ENCODE results near the gene BUB1B.
A peak's percentile ranks its signal among the peaks of the same experiment; 100 is the strongest.
"Not testable (repeated sequence)": the region's sequence is repeated elsewhere in the genome, so short reads cannot be mapped to it uniquely, and the experiment has no call there.

The BUB1B gene

DNA sequence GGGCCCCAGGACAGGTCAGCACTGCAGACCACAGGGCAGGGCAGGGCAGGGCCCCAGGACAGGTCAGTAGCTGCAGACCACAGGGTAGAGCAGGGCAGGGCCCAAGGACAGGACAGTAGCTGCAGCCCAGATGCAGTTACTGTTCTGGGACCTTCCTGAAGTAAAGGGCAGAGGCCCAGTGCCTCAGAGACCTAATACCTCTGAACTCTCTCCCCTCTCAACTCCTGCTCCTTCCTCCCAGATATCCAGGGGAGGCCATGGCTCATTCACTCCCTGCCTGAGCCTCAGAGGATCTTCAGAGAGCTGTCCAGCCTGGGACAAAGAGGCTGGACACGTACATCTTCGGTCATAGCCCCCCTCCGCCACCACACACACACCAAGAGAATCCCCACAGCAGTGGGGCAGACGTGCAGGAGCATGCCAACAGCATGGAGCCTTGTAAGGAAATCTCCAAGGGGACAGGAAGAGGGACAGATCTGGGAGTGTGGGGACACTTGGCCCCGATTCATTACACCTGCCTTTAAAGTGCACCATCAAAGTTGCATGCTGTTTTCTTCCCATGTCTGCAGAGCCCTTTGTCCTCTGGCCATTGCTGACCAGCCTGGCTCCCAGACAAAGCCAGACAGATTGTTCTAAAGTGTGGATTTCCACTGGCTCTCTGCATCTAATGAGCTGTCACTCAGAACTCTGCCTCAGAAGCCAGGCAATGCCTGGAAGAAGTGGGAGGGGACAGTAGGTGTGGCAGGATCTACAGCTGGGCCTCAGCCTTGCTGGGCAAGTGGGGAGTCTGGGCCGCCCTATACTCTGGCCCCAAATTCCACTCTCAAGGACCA is 24.2 kb upstream of the BUB1B start:
- DNase-seq: peak in 1 of 3 experiments; percentile 1

DNA sequence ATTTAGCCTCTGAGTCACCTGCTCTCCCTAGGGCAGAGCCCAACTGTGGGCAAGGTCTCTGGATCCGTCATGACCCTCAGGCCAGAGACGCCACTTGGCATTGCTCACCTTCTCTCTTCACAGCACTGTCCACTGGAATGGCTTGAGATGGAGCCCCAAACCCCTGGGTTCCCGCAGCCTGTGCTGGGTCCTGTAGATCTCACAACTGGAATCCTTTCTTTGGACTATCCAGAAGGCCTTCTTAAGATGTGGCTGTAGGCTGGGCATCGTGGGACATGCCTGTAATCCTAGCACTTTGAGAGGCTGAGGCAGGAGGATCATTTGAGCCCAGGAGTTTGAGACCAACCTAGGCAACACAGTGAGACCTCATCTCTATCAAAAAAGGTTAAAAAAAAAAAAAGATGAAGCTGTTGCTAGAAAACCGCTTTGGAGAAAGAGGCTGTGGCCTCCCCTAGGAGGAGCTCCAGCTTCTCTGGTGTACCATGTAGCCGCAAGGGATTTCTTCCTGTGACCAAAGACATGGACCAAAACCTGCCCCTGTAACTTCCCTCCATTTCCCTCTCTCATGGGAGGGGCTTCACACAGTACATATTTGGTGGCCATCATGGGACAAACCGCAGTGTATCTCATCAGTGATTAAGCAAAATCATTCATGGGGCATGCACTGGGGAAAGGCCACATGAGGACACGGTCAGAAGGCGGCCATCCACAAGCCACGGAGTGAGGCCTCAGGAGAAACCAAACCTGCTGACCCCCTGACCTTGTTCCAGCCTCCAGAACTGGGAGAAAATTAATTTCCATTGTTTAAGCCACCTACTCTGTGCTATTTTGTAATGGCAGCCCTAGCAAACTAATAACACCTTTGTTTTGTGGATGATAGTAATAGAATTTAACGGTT is 23.3 kb upstream of the BUB1B start:
- DNase-seq: no peak

DNA sequence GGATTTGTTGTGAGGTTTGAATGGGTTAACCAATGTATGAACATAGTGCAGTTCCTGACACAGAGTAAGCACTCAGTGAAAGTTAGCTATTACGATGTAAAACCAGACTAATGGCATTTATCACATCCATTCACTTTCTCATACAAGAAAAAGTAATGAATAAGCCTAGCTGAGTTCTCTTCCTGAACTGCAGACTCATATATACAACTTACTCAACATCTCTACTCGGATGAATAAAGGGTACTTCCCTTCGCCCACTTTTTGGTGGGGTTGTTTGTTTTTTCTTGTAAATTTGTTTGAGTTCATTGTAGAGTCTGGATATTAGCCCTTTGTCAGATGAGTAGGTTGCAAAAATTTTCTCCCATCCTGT is 22.7 kb upstream of the BUB1B start:
- DNase-seq: not testable (repeated sequence)

DNA sequence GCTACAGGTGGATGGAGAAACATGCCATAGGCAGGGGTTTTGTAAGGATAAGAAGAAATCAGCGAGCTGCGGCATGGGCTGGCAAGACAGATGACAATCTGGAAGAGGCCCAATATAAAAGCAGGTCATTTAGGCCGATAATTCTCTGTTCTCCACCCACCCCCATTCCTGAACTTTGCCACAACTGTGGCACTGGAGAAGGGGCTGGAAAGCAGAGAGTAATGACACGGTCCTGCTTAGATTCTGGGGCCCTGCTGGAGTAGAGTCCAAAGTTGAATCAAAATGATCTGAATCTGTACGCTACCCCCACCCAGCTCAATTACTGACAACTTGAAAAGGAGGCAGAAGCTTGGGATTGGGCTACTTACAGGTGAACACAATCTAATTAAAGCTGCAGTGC is 18.4 kb upstream of the BUB1B start:
- no peak for DNase-seq

DNA sequence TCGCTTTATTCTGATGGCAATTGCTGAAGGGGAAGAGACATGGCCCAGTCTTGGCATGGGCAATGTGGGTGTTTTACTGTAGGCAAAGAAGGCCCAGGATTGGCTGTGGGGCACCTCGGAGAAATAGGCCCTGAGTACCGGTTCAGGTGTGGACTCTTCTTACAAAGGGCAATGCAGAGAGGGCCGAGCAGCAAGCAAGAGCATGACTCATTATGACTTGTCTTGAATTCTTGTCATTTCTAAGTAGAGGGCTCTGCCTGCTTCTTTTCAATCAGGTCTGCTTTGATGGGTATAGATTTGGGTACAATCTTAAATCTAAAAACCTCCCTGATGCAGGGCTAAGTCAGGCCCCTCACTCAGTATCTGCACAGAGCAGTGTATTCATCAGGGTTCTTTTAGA is 14.8 kb upstream of the BUB1B start:
- DNase-seq: no peak

DNA sequence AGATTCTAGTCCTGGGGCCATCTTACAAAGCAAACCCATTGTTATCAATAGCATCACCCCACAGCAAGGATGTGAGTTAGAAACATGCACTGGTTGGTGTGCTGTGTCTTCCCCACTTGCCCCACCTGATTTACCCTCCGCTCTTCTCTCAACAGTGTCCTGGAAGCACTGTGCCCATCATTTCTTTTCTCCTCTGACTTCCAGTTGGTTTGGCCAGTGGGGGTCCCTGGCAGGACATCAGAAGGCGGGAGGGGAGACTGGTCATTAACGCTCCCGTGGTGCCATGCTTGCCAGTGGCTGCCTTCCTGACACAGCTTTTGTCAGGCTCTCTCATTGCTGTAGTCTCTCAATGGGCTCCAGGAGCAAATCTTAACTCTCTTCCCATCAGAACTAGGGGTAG is 11.5 kb upstream of the BUB1B start:
- DNase-seq: no peak

DNA sequence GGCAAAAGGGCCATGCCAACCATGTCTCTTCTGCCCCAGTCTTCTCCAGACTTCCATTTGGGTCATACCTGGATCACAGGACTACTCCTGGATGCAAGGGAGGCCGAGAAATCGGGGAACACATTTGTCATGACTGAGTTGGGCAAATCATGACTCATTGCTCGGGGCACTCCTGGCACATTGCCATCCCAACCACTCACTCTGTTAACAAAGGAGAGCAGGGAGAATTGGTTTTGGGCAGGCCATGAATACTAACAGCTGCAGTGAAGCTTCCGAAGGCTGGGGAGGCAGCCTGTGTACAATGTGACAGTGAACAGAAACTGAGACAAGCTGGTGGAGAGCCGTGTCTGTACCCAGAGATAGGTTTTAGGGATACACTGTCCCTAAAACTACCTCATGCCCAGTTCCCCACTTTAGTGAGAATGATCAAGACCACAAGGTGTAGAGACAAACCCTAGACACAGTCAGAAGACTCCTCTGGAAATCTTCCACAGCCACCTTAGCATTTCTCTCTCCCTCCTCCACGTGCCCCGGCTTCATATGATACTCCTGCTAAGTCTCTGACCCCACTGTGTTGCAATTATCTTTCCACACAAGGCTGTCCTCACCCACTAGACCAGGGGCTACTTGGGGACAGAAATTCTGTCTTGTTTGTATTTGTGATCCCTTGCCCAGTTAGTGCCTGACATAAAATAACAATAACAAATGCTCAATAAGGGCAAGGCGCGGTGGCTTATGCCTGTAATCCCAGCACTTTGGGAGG is 10.5 kb upstream of the BUB1B start:
- DNase-seq: peak; percentile 5 to 80 (median 56)

DNA sequence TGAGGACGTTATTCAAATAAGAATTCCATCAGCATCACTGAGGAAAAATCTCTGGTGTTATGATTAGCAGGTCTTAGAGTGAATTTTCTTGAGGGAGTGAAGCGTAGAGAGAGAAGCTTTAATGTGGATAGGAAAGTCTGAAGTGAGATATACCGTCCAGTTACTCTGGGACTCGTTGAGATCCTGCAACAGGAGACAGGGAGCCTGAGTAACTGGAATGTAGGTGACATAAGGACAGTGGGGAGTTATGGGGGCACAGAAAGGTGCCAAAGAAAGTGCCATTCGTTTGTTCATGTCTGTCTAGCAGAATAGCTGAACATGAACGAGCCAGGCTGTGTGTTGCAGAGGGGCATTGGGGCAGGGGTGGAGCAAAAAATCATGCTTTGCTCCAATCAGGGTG is 9.4 kb upstream of the BUB1B start:
- no peak for DNase-seq

DNA sequence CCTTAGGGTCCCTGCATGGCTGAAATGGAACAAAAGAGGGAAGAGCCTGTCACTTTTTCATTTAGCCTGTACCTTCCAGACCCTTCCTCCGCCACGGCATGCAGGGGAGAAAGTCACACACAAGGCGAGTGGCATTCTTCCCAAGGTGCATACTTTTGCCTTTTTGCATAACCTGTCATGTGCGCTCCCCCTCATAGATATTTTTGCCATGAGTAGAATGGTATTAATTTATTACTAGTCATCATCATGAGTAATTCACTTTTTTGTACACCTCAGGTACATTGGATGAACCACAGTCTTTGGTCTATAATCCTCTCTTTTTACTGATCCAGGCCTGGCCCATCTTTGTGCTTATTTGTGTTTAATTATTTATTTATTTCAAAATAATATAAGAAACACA is 8.9 kb upstream of the BUB1B start:
- no peak for DNase-seq

DNA sequence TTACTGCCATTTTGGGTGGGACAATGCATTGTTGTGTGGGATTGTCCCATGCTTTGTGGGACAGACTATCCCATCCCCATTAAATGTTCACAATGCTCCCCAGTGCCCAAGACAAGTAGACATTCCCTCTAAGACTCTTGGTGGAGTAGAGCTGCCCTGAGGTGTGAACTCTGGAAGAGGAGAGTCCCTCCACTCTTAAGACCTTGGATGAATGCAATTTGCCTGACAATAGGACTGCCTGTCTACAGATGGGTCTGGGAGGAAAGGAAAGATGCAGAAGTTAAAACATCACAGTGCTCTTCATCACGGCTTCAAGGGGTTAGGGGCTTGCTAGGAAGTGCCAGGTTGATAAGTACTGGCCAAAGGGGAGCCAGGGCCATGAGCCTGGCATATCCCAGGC is 6.0 kb upstream of the BUB1B start:
- DNase-seq: peak in 2 of 3 experiments; percentile 15 to 35

DNA sequence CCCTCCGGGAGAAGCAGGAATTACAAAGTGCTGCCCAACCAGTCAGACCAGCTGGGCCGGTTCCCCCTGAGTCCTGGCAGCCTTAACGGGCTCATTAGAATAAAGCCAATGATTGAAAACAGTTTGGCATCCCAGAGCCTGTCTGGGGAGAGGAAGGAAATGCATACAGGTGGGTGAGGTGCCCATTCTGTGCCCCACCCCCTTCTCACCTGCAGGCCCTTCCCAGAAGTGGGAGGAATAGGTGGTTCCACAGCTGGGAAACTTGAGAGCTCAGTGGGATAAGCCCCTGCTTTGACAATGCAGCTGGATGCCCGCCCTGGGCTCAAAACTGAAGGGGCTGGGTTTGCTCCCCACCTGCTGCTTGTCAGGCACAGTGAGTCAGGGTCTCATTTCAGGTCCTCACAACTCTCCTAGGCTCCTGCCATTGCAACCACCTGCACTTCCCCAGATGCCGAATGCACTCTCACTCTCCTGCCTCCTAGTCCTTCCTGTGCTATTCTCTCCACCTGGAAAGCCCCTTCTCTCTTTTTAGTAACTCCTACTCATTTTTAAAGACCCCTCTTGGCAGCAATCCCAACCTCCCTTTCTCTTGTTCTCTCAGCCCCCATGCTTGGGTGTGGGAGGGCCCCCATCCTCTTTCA is 5.5 kb upstream of the BUB1B start:
- DNase-seq: peak; percentile 5 to 90 (median 74)

DNA sequence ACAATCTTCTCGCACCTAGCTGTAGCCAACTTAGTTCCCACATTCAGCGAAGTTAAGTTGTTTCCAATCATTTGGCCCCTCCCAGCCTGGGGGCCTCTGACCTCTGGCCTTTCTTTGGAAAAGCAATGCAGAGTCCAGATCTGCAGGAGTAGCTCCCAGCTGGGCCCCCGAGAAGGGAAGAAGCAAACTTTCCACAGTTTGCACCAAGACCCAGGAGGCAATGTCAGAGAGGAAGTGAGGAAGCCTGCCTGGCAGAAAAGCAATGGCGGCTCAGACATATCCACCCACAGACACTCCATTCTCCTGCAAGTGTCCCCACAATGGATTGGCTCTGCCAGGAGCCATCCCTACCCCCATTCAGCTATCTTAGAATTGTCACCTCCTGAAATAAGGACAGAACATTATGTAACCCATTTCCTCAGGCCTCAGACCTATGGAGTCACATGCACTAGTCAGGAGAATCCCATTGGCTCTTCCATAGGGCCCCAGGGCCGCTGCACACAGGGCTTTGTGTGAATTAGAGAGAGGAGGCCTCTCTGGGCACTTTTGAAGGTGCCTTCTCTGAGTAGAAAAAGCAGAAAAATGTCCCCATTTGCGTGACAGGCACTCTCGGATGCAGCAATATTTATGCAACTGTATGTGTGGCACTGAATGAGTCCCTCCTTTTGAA is 3.0 kb upstream of the BUB1B start:
- no peak for DNase-seq

DNA sequence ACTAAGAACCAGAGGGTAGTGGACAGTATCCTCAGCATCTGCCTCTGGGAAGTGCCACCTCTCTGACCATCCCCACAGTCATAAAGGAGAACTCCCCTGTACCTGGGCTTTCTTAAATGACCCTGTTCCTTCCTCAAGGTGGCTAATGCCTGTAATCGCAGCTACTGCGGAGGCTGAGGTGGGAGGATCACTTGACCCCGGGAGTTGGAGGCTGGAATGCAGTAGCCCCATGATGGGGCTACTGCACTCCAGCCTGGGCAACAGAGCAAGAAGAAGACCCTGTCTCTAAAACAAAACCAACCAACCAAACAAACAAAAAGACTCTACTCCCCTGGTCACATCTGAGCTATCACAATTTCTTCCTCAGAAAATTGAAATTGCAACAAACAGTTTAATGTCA is 848 bp upstream of the BUB1B start:
- DNase-seq: no peak

DNA sequence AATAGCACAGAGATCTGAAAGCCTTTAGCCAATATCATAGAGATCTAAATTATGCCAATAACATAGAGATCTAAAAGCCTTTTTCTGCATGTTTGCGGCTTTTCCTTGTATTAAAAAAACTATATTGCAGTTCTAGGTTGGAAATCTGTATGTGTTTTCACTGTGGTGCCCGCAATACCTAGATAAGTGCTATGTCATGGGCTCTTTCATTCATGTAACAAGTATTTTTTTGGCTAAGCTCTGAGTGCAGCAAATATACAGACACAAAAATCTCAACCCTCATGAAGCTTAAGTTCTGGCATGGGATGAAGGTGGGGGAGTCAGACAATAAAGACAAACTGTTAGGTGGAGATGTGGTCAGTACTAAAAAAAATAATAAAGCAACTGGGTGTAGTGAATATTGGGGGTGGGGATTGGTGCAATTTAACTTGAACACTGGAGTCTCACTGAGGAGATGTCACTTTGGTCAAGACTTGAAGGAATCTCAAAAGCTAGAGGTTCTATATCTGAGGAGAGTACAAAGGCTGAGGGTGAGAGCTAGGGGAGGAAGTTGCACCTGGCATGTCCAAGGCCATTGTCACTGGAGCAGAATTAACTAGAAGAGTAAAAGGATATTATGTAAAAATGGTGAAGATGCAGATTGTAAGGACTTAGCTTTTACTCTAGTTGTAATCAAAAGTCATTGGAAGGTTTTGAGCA is 973 bp downstream of the BUB1B start:
- DNase-seq: peak in 1 of 3 experiments; percentile 33

DNA sequence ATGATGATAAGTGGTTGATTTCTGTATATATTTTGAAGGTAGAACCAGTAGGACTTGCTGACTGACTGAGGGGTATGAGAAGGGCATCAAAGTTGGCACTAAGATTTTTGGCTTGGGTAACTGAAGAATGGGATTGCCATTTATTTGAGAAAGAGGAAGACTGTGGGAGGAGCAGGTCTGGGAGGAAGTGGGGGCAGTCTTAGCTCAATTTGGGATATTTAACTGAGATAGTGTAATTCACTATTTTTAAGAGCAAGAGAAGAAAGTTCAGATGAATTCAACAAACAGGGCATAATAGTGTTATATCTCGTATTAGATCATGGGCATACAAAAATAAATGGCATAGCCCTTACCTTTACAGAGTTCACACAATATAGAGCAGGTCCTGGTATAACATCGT is 1.7 kb downstream of the BUB1B start:
- DNase-seq: no peak

DNA sequence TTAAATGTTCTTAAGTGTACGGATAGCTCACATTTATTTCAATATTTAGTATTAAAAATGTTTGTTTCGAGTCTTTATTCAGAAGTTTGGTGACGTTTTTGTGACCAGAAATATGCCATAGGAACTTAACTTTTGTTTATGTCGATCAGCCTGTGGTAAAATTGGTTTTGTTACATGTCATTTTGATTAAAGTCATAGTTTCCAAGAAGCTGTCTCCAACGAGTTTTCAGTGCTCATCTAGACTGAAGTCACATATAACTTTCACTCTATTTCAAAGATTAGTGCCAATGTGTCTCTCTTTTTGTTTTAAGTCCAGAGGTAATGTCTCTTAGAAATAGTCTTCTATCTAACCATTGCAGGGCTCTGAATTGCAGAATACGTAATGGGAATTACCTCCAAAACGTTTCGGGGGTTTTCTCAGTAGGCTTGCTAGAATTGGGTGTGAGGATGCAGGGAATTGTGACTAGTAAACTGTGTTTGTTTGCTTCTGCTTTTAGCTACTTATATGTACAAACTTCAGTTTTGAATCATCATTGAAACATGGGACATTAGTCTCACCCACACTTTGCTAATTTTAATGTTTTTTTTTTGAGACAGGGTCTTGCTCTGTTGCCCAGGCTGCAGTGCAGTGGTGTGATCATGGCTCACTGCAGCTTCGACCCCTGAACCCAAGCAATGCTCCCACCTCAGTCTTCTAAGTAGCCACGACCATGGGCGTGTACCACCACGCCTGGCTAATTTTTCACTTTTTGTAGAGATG is 3.0 kb downstream of the BUB1B start:
- no peak for DNase-seq

DNA sequence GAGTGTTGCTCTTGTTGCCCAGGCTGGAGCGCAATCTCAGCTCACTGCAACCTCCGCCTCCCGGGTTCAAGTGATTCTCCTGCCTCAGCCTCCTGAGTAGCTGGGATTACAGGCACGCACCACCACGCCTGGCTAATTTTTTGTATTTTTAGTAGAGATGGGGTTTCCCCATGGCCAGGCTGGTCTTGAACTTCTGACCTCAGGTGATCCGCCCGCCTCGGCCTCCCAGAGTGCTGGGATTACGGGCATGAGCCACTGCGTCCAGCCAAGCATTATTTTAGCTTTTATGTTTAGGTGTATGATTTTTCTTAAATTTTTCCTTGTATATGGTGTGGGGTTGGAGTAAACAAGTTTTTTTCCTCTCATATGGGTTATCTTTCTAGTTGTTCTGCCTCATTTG is 6.5 kb downstream of the BUB1B start:
- not testable (repeated sequence) for DNase-seq

DNA sequence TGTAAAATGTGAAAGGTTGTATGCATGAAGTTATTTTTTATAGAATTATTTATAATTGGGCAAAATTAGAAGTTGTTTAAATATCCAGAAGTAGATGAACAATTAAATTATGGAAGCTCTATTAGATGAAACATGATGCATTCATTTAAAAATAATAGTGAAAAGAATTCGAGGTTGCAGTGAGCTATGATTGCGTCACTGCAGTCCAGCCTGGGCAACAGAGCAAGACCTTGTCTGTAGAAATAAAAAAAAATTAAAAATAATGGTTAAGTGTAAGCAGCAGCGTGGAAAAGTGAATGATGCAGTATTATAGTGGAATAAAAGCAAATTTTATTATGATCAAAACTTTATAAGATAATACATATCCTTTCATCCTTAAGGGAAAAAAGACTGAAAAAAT is 14.3 kb downstream of the BUB1B start:
- DNase-seq: no peak

DNA sequence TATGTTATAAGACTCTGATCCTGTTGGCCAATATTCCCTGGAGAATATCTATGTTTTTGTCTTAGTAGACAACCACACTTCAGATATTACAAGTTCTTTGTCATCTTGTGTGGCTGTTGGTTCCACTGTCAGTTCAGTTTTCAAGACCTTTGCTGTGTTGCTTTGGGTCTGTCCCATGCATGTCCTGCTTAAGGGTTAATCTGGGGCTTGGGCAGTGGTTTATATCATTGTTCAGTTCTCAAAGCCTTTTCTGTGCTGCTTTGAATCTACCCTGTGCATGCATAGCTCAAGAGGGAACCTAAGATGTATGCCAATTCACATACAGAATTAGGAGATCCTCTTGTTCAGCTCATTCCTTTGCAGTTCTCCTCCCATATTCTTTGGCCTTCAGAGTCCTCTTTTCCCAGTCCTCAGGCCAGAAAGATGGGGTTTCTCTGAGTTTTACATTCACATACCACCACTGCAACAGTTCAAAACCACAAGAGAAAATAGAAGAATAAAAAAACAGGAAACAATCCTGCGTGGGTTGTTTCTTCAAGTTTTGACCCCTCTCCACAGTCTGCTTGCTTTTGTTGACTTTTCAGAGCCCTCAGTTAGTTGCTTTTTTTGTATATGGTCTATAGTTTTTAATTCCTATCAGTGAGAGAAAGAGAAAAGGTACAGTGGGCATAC is 21.6 kb downstream of the BUB1B start:
- no peak for DNase-seq

Data from NCI-H1417 (cell line).